Endothelial cell of umbilical vein (primary cell): Measurements from ENCODE around the gene SAP130. TPM values are rescaled to one million over a fixed set of nuclear protein-coding genes. Genes with fewer than 3 reads are reported as not detected.

Experiments
- BruUV-seq: library from RNA; stranded (reverse); fragments of 400-500 nt; replicated peaks from 2 replicates; lab custom pipeline; 2021; lab: Mats Ljungman, UMichigan
- CTCF ChIA-PET: fragments of 300-600, 350-600 bp; sonication (Branson Sonifier 250); formaldehyde crosslinking; loops from one replicate; lab custom pipeline; 2021; ENCODE audit warnings: antibody characterized with exemption, inconsistent platforms; lab: Charles Lee
- POLR2A ChIA-PET: fragments of 300-600, 350-600 bp; sonication (Branson Sonifier 250); formaldehyde crosslinking; loops from one replicate; lab custom pipeline; 2021; ENCODE audit warnings: antibody characterized with exemption, inconsistent platforms; lab: Charles Lee
- DNase-seq: peaks from one replicate; pipeline ENCODE4 v3.0.0-alpha.2; 2011; ENCODE audit warnings: low read depth, low spot score
- FAIRE-seq: peaks from 2 replicates; lab custom pipeline; 2011; peaks lifted over from hg19 to GRCh38; lab: Jason Lieb, UNC
- H2AFZ ChIP-seq: 2 replicates; pipeline ENCODE4 v1.6.0; 2012; ENCODE audit warnings: low read depth, low read length, control low read depth, inconsistent platforms
- H3K27ac ChIP-seq: 2 replicates; pipeline ENCODE4 v1.5.1; 2011; ENCODE audit warnings: low read depth, mild to moderate bottlenecking, control low read depth, low read length, moderate library complexity; ENCODE audit not compliant: insufficient read depth
- H3K27me3 ChIP-seq, 2 experiments: 2 replicates each; pipeline versions ENCODE4 v1.6.0 to v1.6.1; 2011; ENCODE audit warnings: low read length in 2 of 2, mixed read lengths in 1 of 2; ENCODE audit not compliant: control insufficient read depth in 2 of 2, insufficient read depth in 2 of 2
- H3K36me3 ChIP-seq, 2 experiments: 2 replicates in 1 of 2; 3 replicates in 1 of 2; pipeline ENCODE4 v1.5.1; 2011; ENCODE audit warnings: low read length in 2 of 2, mild to moderate bottlenecking in 1 of 2, moderate library complexity in 1 of 2; ENCODE audit not compliant: control insufficient read depth in 2 of 2, insufficient read depth in 2 of 2; ENCODE audit errors: extremely low read depth in 1 of 2
- H3K4me1 ChIP-seq: 3 replicates; pipeline ENCODE4 v1.5.1; 2011; ENCODE audit warnings: mild to moderate bottlenecking, low read length; ENCODE audit not compliant: control insufficient read depth, insufficient read depth; ENCODE audit errors: extremely low read depth
- H3K4me2 ChIP-seq: 2 replicates; pipeline ENCODE4 v1.6.1; 2011; ENCODE audit warnings: low read length, control low read depth, mixed read lengths; ENCODE audit not compliant: insufficient read depth
- H3K4me3 ChIP-seq, 3 experiments: fragments of 200-600 bp in 1 of 3; sonication (generic), shearing (Covaris generic) in 1 of 3; replicated peaks in 1 of 3; 2 replicates each; pipeline ENCODE4 v1.5.1; 2011 to 2016; ENCODE audit warnings: control low read depth in 3 of 3, low read length in 3 of 3, mild to moderate bottlenecking in 2 of 3, inconsistent platforms in 1 of 3, low read depth in 1 of 3, moderate library complexity in 1 of 3; ENCODE audit not compliant: insufficient read depth in 1 of 3
- H3K79me2 ChIP-seq: 2 replicates; pipeline ENCODE4 v1.6.0; 2012; ENCODE audit warnings: low read length, inconsistent platforms; ENCODE audit not compliant: control insufficient read depth, insufficient read depth
- H3K9ac ChIP-seq: replicated peaks from 2 replicates; pipeline ENCODE3; 2011; ENCODE audit warnings: low read length, control low read depth; ENCODE audit not compliant: insufficient read depth; ENCODE audit errors: extremely low read depth
- H3K9me1 ChIP-seq: replicated peaks from 3 replicates; pipeline ENCODE4 v1.6.0; 2011; ENCODE audit warnings: mild to moderate bottlenecking, low read length; ENCODE audit not compliant: control insufficient read depth, insufficient read depth; ENCODE audit errors: extremely low read depth
- H3K9me3 ChIP-seq: replicated peaks from 2 replicates; pipeline ENCODE4 v1.5.1; 2012; ENCODE audit warnings: low read length, inconsistent platforms; ENCODE audit not compliant: control insufficient read depth, insufficient read depth
- H4K20me1 ChIP-seq: replicated peaks from 2 replicates; pipeline ENCODE3; 2011; ENCODE audit warnings: mild to moderate bottlenecking, low read length; ENCODE audit not compliant: control insufficient read depth, insufficient read depth; ENCODE audit errors: extremely low read depth
- CTCF ChIP-seq, 2 donors: IDR thresholded peaks; 1 replicate in 1 of 2; 2 replicates in 1 of 2; pipeline ENCODE4 v1.5.1; 2011; ENCODE audit warnings: low read length in 2 of 2, mild to moderate bottlenecking in 2 of 2, moderate library complexity in 2 of 2, control low read depth in 1 of 2, inconsistent platforms in 1 of 2, low read depth in 1 of 2; ENCODE audit not compliant: insufficient read depth in 1 of 2; ENCODE audit errors: extremely low read depth in 1 of 2
- EZH2 ChIP-seq: IDR thresholded peaks from 2 replicates; pipeline ENCODE4 v1.6.1; 2012; ENCODE audit warnings: borderline replicate concordance, low read depth, mild to moderate bottlenecking, moderate library complexity, low read length, inconsistent platforms; ENCODE audit not compliant: severe bottlenecking
- FOS ChIP-seq: IDR thresholded peaks from 2 replicates; pipeline ENCODE4 v1.6.1; 2011; ENCODE audit warnings: mild to moderate bottlenecking, low read length, moderate library complexity, borderline replicate concordance; ENCODE audit not compliant: insufficient read depth
- GATA2 ChIP-seq: IDR thresholded peaks from 2 replicates; pipeline ENCODE4 v1.7.0; 2011; ENCODE audit warnings: low read depth, mild to moderate bottlenecking, moderate library complexity, mixed read lengths, low read length; ENCODE audit not compliant: insufficient read length, insufficient read depth
- JUN ChIP-seq: IDR thresholded peaks from 2 replicates; pipeline ENCODE4 v1.6.1; 2011; ENCODE audit warnings: borderline replicate concordance, low read depth; ENCODE audit not compliant: insufficient read length, insufficient read depth
- MAX ChIP-seq: IDR thresholded peaks from 2 replicates; pipeline ENCODE4 v1.6.1; 2011; ENCODE audit not compliant: insufficient read depth, insufficient read length
- MYC ChIP-seq: IDR thresholded peaks from one replicate; pipeline ENCODE4 v1.6.1; 2011; ENCODE audit warnings: mild to moderate bottlenecking, low read depth, low read length
- POLR2A ChIP-seq: IDR thresholded peaks from 2 replicates; pipeline ENCODE4 v1.6.1; 2012; ENCODE audit warnings: low read depth, mild to moderate bottlenecking, control low read depth, low read length
- POLR2AphosphoS5 ChIP-seq: IDR thresholded peaks from 2 replicates; pipeline ENCODE4 v1.6.1; 2012; ENCODE audit warnings: low read depth, mild to moderate bottlenecking, control low read depth, low read length, moderate library complexity; ENCODE audit not compliant: insufficient read depth
- dilution Hi-C: fragments of 300-500 bp; cut with MboI; formaldehyde crosslinking; loops from one replicate; pipeline ENCODE4 v1.15.0; 2019; ENCODE audit warnings: low sequenced_read_pairs; ENCODE audit not compliant: extremely low pct_ligation_motif_present
- intact Hi-C: fragments of 100-400 bp; cut with micrococcal nuclease; formaldehyde crosslinking; loops from one replicate; pipeline ENCODE4 v1.10.0; 2022
- polyA plus RNA-seq, 4 experiments: library from polyadenylated mRNA; depleted of rRNA in 3 of 4; stranded (reverse) in 3 of 4; unstranded in 1 of 4; fragments of >200 nt; gene quantifications; 2 replicates each; pipeline versions ENCODE4 v1.2.1 to v1.2.3, GENCODE V29; 2011 to 2012; ENCODE audit warnings: missing spikeins in 1 of 4
- total RNA-seq: library from RNA; stranded (reverse); gene quantifications from 2 replicates; pipeline ENCODE4 v1.2.3, GENCODE V29; 2021

Gene SAP130
- total and polyA plus RNA-seq, 2 donors (not counting 3 experiments of a cell fraction or from before 2014, with no cell fraction given): 26.8 to 34.3 TPM

- Histone ChIP-seq H3K36me3 (peaks cover 0 to 6% of the 10 kb centered on the region in 2 experiments), H3K4me3 (no peak overlapping the region), H3K4me1 (no peaks in the 10 kb centered on the region), H2AFZ (no peak overlapping the region), H3K4me2 (no peak overlapping the region), H3K27ac (no peak overlapping the region), H3K9me3 (no peaks in the 10 kb centered on the region), H4K20me1 (no peaks in the 10 kb centered on the region), H3K27me3 (no peaks in the 10 kb centered on the region), H3K9me1 (no peaks in the 10 kb centered on the region), H3K79me2 (no peaks in the 10 kb centered on the region), H3K9ac (no peak overlapping the region)
- no TSS peak for BruUV-seq
- TF ChIP-seq GATA2 (no peak), JUN (no peak), CTCF (IDR thresholded peaks at IDR 0.05; ENCODE audit: extremely low read depth in 1 of 2, insufficient read depth in 1 of 2, low read depth in 1 of 2, low read length in 2 of 2) (no peak), MAX (no peak), POLR2A (no peak), EZH2 (no peak), FOS (no peak), MYC (no peak), POLR2AphosphoS5 (no peak)
- POLR2A ChIA-PET: no interaction called here
- intact Hi-C loops (no loop called here), dilution Hi-C loops (no loop called here)
- no peak for FAIRE-seq
- CTCF ChIA-PET: no interaction called here
- DNase-seq: no peak
Measured at GRCh38 chr2:127968610-127969339, 59.1 kb downstream of the SAP130 start.
